ENCODE results near the gene CTNNA2.

CTNNA2 gene

DNA sequence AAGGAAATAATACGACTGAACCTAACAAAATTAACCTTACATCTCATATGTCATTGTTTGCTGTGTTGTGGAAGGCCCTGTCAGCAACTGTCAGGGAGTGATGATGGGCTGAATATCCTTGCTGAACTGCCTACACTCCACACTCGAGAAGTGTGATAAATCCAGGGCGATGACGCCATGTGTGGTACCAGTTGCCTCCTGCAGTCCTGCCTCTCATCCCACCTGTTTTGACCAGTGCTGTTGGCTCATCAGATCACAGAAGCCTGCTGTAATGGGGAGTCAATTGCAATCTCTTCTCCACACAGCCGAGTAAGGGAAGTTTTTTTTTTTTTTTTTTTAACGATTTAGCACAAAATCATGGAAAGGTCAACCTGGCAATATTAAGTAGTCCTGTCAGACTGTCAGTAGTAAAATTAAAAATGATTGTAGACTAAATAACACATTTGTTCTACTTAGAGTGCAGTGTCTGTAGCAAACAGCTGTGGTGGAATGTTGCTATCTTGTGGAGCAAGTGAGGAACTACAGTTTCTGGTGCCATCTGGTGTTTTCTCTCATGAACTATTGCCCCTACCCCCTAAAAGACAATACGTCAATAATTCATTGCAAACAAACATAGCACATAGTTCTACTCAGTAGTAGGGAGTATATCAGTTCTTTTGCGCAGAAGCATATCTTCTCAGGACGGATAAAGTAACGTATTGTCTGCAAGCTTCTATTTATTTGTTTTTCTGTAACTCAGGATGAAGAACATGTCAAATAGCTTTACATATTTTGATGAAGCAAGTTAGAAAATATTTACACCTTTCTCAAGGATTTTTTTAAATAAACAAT lies 347.6 kb downstream of the CTNNA2 start:
- DNase-seq = no peak

DNA sequence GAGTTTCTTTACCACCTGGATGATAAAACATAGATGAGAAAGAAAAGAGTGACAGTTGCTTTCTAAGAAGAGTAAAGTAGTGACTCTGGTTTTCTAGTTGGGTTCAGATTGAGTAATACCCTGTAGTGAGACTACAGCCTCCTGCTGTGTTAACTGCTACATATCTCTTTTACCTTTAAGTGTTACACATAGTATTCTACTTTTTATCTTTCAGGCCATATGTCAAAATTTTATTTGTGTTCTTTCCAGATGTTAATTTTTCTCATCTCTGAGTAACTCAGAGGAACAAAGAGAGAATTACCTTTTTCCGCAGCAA lies 348.2 kb downstream of the CTNNA2 start:
- DNase-seq = no peak

DNA sequence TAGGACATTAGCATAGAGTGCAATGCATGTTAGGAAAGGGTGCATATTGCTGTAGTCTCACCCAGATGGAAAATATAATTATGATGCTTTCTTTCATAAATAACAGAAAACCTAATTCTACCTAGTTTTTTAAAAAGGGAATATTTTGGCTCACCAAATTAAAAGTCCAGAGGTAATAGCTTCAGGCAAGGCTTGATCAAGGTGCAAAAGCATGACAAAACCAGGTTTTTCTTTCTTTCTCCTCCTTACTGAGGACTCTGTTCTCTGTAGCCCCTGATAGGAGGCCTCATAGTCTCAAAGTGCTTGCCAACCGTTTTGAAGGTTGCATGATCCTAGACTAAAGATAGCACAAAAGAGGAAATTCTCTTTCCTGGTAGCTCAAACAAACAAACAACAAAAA lies 349.9 kb downstream of the CTNNA2 start:
- DNase-seq = no peak

DNA sequence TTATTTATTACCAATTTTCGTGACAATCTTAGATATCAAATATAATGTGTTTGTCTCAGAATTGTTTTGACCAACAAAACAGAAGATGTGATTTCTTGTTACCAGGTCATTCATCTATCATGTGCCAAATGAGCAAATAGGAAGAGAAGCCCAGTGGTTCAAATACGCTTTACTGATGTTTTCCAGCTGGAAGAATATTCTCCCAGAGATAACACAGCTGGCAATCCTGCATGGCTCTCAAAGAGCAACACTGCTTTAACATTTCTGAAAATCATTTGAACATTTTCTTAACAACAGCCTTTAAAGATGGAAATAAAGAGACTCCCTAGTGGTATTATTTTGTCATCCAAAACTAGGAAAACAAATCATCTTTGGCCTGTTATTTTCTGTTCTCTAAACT lies 359.8 kb downstream of the CTNNA2 start:
- DNase-seq = no peak

DNA sequence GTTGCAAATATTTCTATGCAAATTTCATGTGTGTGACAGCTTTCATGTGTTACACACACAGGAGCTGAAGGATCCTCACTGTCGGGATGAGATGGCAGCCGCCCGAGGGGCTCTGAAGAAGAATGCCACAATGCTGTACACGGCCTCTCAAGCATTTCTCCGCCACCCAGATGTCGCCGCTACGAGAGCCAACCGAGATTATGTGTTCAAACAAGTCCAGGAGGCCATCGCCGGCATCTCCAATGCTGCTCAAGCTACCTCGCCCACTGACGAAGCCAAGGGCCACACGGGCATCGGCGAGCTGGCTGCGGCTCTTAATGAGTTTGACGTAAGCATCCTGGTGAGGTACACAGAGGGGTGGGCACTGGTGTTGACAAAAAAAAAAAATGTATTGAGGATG lies 361.2 kb downstream of the CTNNA2 start:
- no peak for DNase-seq

DNA sequence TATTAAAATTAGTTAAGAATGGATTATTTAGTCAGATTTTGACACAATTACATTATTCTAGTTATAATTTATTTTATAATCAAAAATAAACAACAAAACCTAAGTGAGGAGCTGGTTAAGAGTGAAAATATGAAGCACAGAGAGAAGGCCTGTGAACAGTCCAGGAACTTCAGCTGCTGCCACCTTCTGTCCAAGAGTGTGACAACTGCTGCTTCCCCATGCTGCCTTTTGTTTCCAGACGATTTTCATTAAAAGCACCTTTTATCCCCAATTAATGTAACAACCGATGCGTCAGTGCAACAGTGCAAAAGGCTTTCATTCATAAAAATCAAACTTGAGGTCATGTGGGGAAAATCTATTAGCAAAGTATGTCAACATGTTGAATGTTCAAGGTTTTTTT lies 363.6 kb downstream of the CTNNA2 start:
- no peak for DNase-seq

DNA sequence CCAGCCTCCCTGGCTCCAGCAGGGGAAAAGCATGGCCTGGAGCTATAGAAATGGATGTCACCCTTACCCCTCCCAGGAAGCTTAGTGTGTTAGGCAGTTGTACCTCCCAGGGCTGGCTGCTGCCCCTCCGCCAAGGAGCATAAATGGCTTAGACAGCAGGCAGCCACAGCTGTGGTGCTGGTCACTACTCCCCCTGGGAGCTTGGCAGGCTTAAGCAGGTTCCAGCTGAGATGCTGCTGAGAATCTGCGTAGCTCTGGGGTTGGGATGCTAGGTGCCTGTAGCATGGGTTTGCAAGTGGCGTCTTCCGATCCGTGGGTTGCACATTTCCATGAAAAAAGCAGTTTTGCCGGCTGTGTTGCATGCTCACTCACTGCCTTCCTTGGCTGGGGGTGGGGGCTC lies 369.7 kb downstream of the CTNNA2 start:
- no peak for DNase-seq

DNA sequence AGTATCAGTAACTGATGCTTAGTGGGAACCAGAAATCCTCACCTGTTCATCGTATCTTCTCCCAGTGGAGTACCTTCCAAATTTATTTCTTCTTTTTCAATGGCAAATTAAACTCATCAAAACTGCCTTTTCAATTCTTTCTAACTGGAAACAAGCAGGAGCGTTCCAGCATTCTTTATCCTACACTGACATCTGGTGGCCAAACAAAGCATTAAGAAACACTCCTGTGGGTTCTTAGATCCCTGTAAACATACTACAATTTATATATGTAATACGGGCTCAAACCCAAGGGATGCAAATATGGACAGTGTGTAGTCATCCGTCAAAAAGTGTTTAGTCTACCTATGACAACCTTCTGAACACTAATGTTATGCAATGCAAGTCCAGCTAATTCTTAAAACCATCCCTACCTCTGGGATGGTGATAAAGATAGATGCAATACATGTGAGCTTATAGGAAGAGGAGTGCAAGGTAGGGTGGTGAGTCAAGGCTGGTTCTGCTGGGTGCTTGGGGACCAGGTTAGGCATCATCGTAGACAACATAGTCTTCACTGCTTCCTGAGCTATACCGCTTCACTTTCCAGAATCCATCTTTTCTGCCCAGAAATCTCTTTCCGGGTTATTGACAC lies 375.0 kb downstream of the CTNNA2 start:
- DNase-seq = no peak

DNA sequence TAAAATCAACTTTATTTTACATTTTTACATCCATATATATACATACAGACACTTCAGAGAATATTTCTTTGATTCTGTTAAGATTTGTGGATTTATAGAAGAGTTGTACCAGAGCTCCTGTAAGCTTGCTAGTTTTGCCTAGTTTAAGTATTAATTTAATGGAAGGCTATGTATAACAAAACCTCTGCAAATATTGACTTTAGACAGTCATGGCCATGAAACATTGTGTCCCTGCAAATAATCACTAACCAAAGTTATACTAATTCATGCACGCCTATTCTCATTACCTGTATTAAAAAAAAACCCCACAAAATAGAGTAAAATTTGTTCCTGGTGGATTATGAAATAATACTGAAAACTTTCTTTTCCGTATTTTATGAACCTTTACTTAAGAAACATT lies 379.3 kb downstream of the CTNNA2 start:
- no peak for DNase-seq

DNA sequence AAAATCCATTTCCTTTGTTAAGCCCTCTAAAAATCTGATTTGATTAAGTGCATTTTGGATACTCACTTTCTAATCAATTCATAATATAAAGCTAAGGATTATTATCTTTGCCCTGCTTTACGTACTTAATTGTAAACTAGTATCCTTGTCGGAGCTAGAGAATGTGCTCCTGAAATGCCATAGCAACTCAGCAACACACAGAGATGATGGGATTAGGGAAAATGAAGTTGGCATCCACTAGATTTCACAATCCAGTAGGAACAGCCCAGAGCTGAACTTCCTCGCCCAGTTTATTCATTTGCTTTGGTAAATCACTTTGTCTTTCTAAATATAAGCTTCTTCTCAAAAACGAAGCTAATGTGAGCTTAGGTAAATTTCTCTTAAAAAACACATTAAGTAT lies 386.3 kb downstream of the CTNNA2 start:
- no peak for DNase-seq

DNA sequence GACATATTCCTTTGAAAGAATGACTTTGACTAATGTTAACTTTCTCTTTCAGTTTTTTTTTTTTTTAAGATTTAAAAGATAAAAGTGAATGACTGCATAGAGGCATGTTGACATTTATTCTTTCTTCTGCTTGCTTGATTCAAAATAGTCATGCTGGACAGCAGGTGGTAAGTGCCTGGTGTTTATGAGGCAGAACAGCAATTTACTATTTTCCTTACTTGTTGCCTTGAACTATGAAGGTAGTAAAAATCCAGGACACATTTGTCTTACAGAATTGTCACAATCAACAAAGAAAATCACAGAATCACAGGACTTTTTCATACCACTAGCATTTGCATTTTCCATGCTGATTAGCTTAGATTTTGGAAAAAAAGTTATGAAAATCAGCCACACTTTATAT lies 388.3 kb downstream of the CTNNA2 start:
- no peak for DNase-seq

DNA sequence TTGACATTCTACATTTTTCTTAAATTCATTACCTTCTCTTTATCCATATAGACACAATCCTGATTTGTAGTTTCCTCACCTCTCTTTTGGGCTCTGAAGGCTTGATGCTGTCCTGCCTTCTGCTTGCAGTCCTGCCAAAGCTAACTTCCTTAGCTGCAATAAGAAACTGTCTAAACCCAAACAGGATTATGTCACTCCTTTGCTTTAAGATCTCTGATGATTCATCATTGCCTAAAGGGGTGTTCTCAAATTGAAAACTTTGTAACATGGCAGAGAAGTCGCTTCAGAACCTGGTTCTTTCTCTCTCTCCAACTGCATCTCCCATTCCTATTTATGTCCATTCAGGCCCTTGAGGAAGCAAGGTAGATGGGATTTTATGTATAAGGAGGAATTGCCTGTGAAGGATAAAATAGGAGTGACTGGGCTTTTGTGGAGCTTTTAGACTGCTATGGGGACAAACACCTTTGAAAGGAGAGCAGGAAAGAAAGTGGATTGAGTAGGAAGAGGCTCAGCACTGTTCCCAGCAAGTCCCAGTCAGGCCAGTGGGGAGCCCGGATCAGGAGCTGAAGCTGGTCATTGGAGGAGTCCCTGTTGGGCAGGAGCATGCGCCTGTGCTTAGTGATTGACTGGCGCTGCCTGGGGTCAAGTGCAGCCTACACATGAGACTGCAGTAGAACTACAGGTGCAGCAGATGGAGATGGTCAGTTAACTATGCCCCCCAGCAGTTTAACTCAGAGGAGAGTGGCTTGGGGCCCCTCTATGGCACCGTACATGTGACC lies 390.6 kb downstream of the CTNNA2 start:
- DNase-seq = no peak

DNA sequence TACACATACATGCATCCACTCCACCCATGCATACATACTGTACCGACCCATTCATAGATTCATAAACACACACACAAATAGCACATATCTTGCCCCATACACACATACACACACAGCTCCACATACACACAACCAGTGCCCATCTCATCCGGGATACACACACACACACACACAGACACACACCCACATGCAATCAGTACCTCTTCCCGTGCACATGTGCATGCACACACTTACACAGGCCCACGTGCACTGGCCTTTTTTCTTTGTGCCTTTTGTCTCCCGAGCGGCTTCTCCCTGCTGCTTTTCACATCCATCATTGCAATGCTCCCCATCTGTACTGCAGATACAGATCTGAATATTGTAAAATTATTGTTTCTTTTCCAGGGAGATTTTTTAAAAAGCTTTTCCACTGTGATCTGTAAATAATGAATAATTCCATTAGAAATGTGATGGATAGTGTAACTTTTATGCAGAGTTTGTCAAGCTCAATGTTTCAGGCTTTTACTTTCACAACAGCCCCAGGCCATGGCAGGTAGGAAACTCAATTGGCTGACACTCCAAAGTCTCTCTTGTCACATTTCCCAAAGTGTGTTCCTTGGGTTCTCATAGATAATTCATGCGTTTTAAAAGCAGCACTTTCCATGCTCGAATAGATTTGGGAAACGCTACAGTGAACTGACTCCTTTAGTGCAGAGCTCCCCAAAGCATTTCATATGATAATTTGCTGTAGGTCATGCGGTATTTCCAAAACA lies 393.5 kb downstream of the CTNNA2 start:
- DNase-seq = no peak

DNA sequence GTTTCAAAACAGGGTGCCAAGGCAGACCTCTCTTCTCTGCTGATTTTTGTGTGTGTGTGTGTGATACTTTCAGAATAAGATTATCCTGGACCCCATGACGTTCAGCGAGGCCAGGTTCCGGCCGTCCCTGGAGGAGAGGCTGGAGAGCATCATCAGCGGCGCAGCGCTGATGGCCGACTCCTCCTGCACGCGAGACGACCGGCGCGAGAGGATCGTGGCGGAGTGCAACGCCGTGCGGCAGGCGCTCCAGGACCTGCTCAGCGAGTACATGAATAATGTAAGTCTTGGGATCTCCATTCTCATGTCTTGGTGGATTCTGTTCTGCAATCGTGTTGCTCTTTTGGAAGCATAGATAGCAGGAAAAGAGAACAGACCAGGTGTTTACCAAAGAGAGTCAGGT lies 396.7 kb downstream of the CTNNA2 start:
- no peak for DNase-seq

DNA sequence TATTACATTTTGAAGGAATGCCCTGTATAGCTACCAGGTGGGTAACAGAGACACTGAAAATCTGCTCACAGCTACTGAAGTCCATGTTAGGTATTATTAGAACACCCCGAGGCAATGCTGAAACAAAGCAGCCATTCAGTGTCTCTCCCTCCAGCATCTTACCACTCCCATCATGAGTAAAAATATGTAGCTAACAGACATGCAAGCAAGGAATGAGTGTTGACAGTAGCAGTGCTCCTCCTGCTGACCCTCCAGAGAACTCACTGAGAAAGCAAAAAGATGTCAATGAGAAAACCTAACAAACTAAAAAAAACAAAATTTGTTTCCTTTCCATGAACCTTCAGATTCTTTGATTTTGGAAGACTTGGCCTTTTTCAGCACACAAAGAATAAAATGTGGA lies 397.8 kb downstream of the CTNNA2 start:
- DNase-seq = no peak

DNA sequence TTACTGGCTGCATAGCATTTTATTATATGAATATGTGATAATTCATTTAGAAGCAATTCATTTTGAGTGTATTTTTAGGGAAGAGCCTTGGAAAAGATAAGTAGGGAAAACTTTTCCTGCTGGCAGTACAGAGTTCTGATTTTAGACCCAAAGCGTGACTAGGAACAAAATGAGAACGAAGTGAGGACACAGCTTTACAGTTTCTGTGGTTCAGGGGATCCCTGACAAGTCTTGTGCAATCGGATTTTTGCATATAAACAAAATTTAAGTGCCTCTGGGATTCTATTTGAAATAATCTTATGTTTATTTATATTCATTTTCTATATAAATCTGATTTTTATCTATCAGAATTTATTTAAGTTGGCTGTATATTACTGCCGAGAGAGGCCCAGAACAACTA lies 402.6 kb downstream of the CTNNA2 start:
- DNase-seq = no peak

DNA sequence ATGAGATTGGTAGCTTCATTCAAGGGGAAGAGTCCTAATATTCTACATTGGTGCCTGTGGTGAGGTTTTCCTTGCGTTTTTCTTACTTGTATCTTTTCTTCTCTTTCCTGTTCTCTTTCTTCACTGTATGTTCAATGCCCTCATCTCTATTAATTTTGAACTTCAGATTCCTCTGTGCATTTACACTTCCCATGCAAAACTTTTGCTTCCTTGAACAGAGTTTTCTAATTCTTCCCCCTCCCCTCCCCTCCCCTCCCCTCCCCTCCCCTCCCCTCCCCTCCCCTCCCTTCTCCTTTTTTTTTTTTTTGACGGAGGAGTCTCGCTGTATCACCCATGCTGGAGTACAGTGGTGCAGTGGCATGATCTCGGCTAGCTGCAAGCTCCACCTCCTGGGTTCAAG lies 403.4 kb downstream of the CTNNA2 start:
- no peak for DNase-seq

DNA sequence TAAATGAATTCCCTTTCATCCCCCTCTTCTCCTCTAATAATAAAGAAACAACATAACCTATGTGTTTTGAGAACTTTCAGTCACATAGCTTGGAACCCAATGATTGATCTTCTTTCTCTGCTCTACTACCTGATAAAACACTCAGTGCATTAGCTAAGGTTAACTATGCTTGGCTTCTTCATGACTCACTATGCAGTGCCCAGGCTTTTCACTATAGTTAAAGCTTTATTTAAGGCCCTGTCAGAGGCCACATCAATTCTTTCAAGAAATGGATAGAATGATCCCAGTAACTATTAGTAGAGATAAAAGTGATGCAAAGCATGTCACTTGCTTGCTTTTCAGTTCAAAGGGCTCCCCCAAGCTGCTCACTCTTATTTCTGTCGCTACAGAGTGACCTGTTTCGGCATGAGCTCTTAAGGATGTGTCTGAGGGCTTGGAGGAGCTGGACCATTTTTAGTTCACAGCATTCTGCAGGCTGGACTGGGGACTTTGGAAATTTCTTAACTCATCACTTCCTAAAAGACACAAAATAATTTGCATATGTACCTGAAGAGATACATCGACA lies 407.7 kb downstream of the CTNNA2 start:
- no peak for DNase-seq

DNA sequence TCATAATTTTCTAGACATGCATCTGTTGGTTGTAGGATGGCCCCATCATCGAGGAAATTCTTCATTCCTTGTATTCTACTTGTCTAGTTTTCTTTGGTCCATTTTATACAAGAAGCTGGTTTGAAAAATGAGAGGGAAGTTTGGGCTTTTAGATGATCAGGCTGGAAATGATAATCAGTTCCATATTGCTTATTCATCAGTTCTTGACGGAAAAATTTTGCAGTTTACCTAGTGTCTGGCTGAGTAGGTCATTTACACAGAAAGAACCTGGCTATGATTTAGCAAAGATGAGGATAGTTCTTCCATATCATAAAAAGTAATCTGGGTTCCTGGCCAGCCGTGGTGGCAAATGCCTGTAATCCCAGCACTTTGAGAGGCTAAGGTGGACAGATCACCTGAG lies 416.8 kb downstream of the CTNNA2 start:
- DNase-seq = no peak

DNA sequence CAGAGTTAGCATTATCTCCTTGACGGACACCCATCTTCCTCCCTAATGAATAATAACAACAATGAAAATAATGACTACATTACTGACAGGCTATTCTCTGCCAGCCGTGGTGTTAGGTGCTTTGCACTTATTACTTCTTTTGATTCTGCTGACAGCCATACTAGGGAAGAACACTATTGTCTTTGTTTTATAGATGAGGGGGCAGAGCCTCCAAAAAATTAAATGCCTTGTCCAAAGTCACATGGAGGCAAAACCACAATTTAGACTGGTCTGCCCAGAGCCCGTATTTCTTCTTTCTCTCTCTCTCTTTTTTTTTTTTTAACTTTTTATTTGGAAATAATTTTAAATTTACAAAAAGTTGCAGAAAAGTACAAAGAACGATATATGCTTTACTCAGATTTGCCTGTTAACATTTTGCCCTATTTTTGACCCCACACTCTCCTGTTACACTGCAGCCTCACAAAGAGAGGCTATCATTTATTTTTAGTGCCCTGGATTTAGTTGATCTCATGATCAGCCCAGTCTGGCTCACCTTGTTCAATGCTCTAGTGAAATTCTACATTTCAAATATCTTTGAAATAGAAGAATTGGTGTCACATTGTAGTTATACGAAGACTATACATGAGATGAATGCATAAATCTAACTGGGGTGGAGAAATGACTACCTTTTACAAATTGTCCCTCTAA lies 422.3 kb downstream of the CTNNA2 start:
- no peak for DNase-seq

DNA sequence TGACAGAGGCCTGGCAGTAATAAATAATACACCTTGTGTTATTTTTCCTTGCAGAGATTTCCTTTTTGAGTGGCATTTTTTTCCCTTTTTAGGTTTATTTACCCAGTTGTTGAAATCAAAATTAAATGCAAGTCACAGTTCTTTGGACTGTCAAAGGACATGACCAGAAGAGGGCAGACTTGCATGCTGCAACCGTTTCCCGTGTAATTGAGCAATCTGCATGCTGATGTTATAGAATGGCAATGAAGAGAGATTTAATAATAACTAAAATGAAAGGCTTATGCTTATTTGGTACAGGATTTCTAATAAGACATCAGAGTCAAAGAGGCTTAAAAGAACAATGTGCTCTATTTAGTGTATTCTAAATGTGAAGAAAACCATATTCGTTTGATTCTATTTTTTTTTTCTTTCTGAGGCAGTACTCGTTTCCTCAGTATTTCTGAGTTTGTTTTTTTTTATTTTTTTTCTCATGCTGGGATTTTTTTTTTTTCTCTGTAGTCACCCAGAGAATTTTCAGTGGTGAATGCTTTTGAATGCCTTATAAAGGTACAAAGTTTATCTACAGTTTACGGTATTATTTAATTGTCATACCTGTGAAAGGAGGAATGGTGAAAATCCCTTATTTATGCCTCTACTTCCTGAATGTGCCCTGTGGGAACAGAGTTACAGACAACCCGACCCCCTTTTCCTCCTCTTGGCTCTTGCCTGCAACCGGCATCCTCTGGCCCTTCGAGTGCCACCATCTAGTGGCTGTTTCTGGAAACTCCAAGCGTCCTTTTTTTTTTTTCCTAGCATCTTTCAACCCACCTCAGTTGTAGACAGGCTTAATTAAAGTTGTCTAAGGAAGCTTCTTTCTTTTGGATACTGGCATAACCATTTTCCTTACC lies 423.2 kb downstream of the CTNNA2 start:
- DNase-seq = peak; percentile 2

Data from COR-L47 (cell line).